Cardiac muscle cell (in vitro differentiated cells and primary cell): ENCODE measurements around the gene COL23A1. TPM values are rescaled to one million over a fixed set of nuclear protein-coding genes. Genes with fewer than 3 reads are reported as not detected.
"Not testable (repeated sequence)": the region's sequence is repeated elsewhere in the genome, so short reads cannot be mapped to it uniquely, and the experiment has no call there.

Experiments
- DNase-seq, 2 donors: peaks; one replicate each; pipeline versions ENCODE4 v3.0.0 to v3.0.0-alpha.2; 2010 to 2017; ENCODE audit warnings: low read depth in 1 of 2, low spot score in 1 of 2
- H3K27ac ChIP-seq: fragments of 200-600 bp; sonication (generic); 2 replicates; pipeline ENCODE4 v1.5.1; 2016
- H3K27me3 ChIP-seq: fragments of 200-600 bp; sonication (generic); 2 replicates; pipeline ENCODE4 v1.6.0; 2016; ENCODE audit warnings: control low read depth
- H3K36me3 ChIP-seq: fragments of 200-600 bp; sonication (generic); 2 replicates; pipeline ENCODE4 v1.5.1; 2016; ENCODE audit warnings: control low read depth
- H3K4me1 ChIP-seq: fragments of 200-600 bp; sonication (generic); 2 replicates; pipeline ENCODE4 v1.8.1; 2017; ENCODE audit warnings: low read depth, mild to moderate bottlenecking, mixed run types
- H3K4me3 ChIP-seq: fragments of 200-600 bp; sonication (generic); 2 replicates; pipeline ENCODE4 v1.5.1; 2016; ENCODE audit warnings: mild to moderate bottlenecking
- H3K9me3 ChIP-seq: fragments of 200-600 bp; sonication (generic); 2 replicates; pipeline ENCODE4 v1.5.1; 2017; ENCODE audit warnings: low read depth, mild to moderate bottlenecking, control low read depth
- CTCF ChIP-seq: IDR thresholded peaks from 2 replicates; pipeline ENCODE4 v1.5.1; 2012; ENCODE audit warnings: low read depth, mild to moderate bottlenecking, low read length
- polyA plus RNA-seq: library from polyadenylated mRNA; unstranded; fragments of >200 nt; fragmentation: Nextera tagmentation; extraction: Ambion mirVana; gene quantifications from 2 replicates; pipeline ENCODE4 v1.2.1, GENCODE V29; 2016
- total RNA-seq: library from RNA; depleted of rRNA; stranded (reverse); fragments of >200 nt; gene quantifications from 2 replicates; pipeline ENCODE4 v1.2.3, GENCODE V29; 2016

COL23A1 gene
- total and polyA plus RNA-seq, 2 experiments from 2014 or later, result 28.9 to 43.0 TPM

DNA sequence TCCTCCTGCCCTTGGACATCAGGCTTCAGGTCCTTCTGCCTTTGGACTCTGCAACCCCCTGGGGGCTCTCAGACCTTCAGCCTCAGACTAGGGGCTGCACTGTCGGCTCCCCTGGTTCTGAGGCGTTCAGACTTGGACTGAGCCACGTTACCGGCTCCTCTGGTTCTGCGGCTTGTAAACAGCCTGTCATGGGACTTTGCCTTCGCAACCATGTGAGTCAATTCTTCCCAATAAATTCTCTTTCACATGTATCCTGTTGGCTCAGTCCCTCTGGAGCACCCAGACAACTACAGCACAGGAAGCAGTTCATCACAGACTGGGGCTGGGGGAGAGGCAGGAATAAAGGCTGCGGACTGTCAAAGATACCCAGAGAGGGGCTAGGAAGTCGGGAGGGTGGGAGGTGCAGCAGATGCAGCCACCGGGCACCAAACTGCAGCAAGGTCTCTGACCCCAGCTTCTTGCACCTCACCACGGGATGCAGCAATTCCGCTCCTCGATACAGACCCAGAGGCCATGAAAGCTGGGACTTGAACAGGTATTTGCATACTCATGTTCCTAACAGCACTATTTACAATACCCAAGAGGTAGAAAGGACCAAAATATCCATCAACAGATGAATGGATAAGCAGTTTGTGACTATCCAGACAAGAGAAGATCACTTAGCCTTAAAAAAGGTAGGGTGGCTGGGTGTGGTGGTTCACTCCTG lies 100.8 kb downstream of the COL23A1 start:
- TF ChIP-seq CTCF, result no peak
- no peak for DNase-seq
- H3K36me3 ChIP-seq, result no peaks in the 10 kb centered on the region
- H3K4me3 ChIP-seq, result no peak overlapping the region
- no peaks in the 10 kb centered on the region for H3K9me3 ChIP-seq
- H3K27ac ChIP-seq, result no peak overlapping the region
- H3K27me3 ChIP-seq, result no peaks in the 10 kb centered on the region
- no peaks in the 10 kb centered on the region for H3K4me1 ChIP-seq

DNA sequence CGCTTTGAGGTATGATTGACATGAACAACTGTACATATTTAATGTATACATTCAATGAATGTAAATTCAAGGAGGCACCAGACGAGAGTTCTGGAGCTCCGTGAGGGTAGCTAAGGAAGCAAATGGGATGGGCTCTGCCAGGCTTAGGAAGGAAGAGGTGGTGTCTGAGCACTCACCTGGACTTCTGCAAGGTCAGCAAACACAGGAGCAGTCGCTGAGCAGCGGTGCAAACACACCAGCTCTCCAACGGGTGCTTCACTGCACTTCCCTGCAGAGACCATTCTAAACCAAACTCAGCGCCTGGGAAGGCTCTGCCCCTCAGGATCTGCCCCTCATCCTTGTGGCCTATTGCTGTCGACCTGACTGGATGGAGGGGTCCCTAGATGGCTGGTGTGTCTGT lies 101.5 kb downstream of the COL23A1 start:
- H3K9me3 ChIP-seq, result no peaks in the 10 kb centered on the region
- H3K4me3 ChIP-seq, result no peak overlapping the region
- H3K27ac ChIP-seq, result no peak overlapping the region
- no peak for DNase-seq
- no peaks in the 10 kb centered on the region for H3K36me3 ChIP-seq
- no peaks in the 10 kb centered on the region for H3K4me1 ChIP-seq
- H3K27me3 ChIP-seq, result no peaks in the 10 kb centered on the region
- TF ChIP-seq CTCF, result no peak

- Histone ChIP-seq H3K4me3 (no peak overlapping the region), H3K4me1 (no peaks in the 10 kb centered on the region), H3K36me3 (no peaks in the 10 kb centered on the region), H3K9me3 (no peaks in the 10 kb centered on the region), H3K27me3 (no peaks in the 10 kb centered on the region), H3K27ac (no peak overlapping the region)
- TF ChIP-seq CTCF, result no peak
- DNase-seq, result no peak
These were observed 102.1 kb downstream of the COL23A1 start for GRCh38 chr5:178487911-178488600.

- H3K4me1 ChIP-seq, DNase-seq, H3K27ac ChIP-seq, H3K27me3 ChIP-seq, H3K4me3 ChIP-seq, H3K36me3 ChIP-seq, H3K9me3 ChIP-seq: not testable (repeated sequence)
These were observed 103.2 kb downstream of the COL23A1 start for GRCh38 chr5:178486878-178487512.

DNA sequence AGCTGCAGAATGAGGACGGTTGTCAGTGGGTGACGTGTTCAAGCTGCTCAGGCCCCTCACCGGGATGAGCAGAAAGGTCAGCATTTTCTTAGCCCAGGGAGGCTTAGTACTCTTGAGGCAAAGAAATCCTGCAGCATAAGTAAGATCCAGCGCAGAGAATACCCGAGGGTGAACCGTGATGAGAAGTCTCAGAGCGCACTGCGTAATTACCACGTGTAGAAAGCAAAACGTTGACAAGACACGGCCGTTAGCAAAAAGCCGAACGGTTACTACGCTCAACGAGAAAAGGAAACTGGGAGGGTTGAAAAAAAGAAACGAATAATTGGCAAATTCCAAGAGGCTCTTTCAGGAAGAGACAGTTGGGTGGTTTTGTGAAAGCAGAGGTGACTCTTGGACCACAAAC lies 104.0 kb downstream of the COL23A1 start:
- no peak for TF ChIP-seq CTCF
- no peaks in the 10 kb centered on the region for H3K9me3 ChIP-seq
- no peak overlapping the region for H3K27ac ChIP-seq
- H3K36me3 ChIP-seq, result no peaks in the 10 kb centered on the region
- no peaks in the 10 kb centered on the region for H3K27me3 ChIP-seq
- H3K4me1 ChIP-seq, result no peaks in the 10 kb centered on the region
- H3K4me3 ChIP-seq, result no peak overlapping the region
- DNase-seq, result peak in 1 of 2 donors; percentile 19

DNA sequence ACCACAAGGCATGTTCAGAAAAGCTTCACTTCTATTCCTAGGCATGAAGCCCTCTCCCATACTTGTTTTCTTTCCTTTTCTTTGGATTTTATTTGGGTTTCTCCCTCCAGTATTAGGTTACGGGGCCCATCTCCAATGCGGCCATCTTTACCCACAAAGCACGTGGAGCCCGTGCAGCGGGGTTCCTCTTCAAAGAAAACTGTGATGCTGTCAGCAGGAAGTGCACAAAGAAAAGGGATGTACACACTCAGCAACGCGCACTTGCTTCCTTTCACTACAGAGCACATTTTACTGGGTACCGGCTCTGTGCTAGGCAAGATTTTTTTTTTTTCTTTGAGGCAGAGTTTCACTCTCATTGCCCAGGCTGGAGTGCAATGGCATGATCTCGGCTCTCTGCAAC lies 106.6 kb downstream of the COL23A1 start:
- Histone ChIP-seq H3K27me3 (no peaks in the 10 kb centered on the region), H3K4me1 (no peaks in the 10 kb centered on the region), H3K4me3 (no peak overlapping the region), H3K27ac (no peak overlapping the region), H3K36me3 (no peaks in the 10 kb centered on the region), H3K9me3 (no peaks in the 10 kb centered on the region)
- no peak for DNase-seq
- no peak for TF ChIP-seq CTCF
